Upper lobe of left lung (tissue), 4 donors: ENCODE measurements around the gene TWNK.

ENCODE experiments used
- EP300 ChIP-seq, 4 donors: sonication (generic); formaldehyde crosslinking; IDR thresholded peaks; one replicate each; pipeline ENCODE4 v1.5.1; 2017; ENCODE audit warnings: antibody characterized with exemption in 4 of 4, control low read depth in 2 of 4
- POLR2AphosphoS5 ChIP-seq, 2 donors: sonication (generic); formaldehyde crosslinking; IDR thresholded peaks; one replicate each; pipeline ENCODE4 v1.5.1; 2017; ENCODE audit warnings: antibody characterized with exemption in 2 of 2
- TF ChIP-seq, protein P1 (sequence below), 6 experiments: fragments of 450-650 bp in 4 of 6; fragments of 200-600 bp in 2 of 6; sonication (generic) in 2 of 6; IDR thresholded peaks; one replicate each; pipeline ENCODE4 v1.5.1; 2016 to 2019; ENCODE audit warnings: antibody characterized with exemption in 6 of 6

DNA sequence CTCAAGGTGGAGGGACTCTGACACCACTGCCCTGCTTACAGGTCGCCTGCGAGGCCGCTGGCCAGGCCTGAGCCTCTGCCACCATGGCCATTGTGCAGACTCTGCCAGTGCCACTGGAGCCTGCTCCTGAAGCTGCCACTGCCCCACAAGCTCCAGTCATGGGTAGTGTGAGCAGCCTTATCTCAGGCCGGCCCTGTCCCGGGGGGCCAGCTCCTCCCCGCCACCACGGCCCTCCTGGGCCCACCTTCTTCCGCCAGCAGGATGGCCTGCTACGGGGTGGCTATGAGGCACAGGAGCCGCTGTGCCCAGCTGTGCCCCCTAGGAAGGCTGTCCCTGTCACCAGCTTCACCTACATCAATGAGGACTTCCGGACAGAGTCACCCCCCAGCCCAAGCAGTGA is 15.1 kb downstream of the TWNK start:
- TF ChIP-seq, protein P1, sequence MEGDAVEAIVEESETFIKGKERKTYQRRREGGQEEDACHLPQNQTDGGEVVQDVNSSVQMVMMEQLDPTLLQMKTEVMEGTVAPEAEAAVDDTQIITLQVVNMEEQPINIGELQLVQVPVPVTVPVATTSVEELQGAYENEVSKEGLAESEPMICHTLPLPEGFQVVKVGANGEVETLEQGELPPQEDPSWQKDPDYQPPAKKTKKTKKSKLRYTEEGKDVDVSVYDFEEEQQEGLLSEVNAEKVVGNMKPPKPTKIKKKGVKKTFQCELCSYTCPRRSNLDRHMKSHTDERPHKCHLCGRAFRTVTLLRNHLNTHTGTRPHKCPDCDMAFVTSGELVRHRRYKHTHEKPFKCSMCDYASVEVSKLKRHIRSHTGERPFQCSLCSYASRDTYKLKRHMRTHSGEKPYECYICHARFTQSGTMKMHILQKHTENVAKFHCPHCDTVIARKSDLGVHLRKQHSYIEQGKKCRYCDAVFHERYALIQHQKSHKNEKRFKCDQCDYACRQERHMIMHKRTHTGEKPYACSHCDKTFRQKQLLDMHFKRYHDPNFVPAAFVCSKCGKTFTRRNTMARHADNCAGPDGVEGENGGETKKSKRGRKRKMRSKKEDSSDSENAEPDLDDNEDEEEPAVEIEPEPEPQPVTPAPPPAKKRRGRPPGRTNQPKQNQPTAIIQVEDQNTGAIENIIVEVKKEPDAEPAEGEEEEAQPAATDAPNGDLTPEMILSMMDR (IDR thresholded peaks at IDR 0.05): no peak
- TF ChIP-seq POLR2AphosphoS5 (IDR thresholded peaks at IDR 0.05): no peak
- TF ChIP-seq EP300 (IDR thresholded peaks at IDR 0.05): no peak
